Measurements from ENCODE around the gene RGS8.

DNA sequence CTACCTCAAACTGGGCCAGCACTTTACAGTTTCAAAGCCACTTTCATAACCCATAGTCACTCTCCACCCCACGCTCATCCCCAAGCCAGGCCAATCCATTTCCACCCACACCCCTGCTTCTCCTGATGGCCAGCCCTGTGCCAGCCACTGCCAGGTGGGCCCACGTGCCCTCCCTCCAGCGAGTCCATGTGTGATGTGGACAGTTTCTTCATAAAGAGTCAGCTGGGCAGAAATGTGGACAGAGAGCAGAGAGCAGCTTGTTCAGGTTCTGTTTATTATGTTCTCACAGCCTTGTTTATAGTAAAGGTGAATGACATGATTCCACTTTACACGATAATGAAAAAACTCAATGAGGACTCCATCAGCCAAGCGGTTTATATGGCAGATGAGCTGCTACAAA, 42.8 kb downstream of the RGS8 start:
- TF ChIP-seq CTCF (IDR thresholded peaks at IDR 0.05) (no peak), POLR2A (IDR thresholded peaks at IDR 0.05) (no peak)

All from prostate gland (tissue), 2 donors.